Fibroblast of lung (primary cell): ENCODE measurements around the gene CTBP1.

Experiments used
- CTCF ChIP-seq, 2 donors: IDR thresholded peaks in 1 of 2; conservative IDR thresholded peaks in 1 of 2; 1 replicate in 1 of 2; 2 replicates in 1 of 2; pipeline ENCODE4 v1.5.1; 2011 to 2012; ENCODE audit warnings: low read length in 2 of 2, control low read depth in 1 of 2, inconsistent platforms in 1 of 2, low read depth in 1 of 2, mild to moderate bottlenecking in 1 of 2
- EZH2 ChIP-seq: IDR thresholded peaks from 2 replicates; pipeline ENCODE4 v1.5.1; 2012; ENCODE audit warnings: low read length, control low read depth, mild to moderate bottlenecking; ENCODE audit errors: missing control alignments

- no peak for TF ChIP-seq CTCF (conservative IDR thresholded peaks at IDR 0.05 in 1 of 2, IDR thresholded peaks at IDR 0.05 in 1 of 2; ENCODE audit: low read depth in 1 of 2, low read length in 2 of 2)
- no peak for TF ChIP-seq EZH2
Measured at GRCh38 chr4:1164956-1165545, 83.9 kb downstream of the CTBP1 start.
